K562 (cell line): Measurements from ENCODE around the gene MMP2. TPM values are rescaled to one million over a fixed set of nuclear protein-coding genes. Genes with fewer than 3 reads are reported as not detected.

Experiments used
- ATF1 ChIP-seq, 2 experiments: fragments of 450-650 bp in 1 of 2; IDR thresholded peaks; 2 replicates each; pipeline ENCODE4 v1.6.1; 2016; ENCODE audit warnings: missing compliant biosample characterization in 1 of 2, missing genetic modification characterization in 1 of 2
- CXXC5 ChIP-seq: fragments of 250-450 bp; sonication (Bioruptor Pico); IDR thresholded peaks from 2 replicates; pipeline ENCODE4 v1.8.0; 2022; ENCODE audit warnings: inconsistent platforms, mild to moderate bottlenecking, moderate library complexity
- HMGXB4 ChIP-seq: sonication (generic); formaldehyde crosslinking; IDR thresholded peaks from 2 replicates; pipeline ENCODE4 v1.8.1; 2023; ENCODE audit warnings: mild to moderate bottlenecking, missing genetic modification reagents
- JUNB ChIP-seq: fragments of 450-650 bp; formaldehyde crosslinking; conservative IDR thresholded peaks from 2 replicates; pipeline ENCODE4 v1.4.0; 2020; ENCODE audit warnings: mild to moderate bottlenecking
- POLR2A ChIP-seq: fragments of 450-650 bp; conservative IDR thresholded peaks from 2 replicates; pipeline ENCODE4 v1.6.1; 2016
- RB1 ChIP-seq: fragments of 450-650 bp; IDR thresholded peaks from 2 replicates; pipeline ENCODE4 v1.6.1; 2017; ENCODE audit warnings: low read depth, mild to moderate bottlenecking
- RUNX1 ChIP-seq: sonication (generic); IDR thresholded peaks from 2 replicates; pipeline ENCODE4 v1.6.1; 2016; ENCODE audit warnings: antibody characterized with exemption, low read depth
- SLC30A9 ChIP-seq: fragments of 250-450 bp; sonication (Bioruptor Pico); IDR thresholded peaks from 2 replicates; pipeline ENCODE4 v1.8.0; 2022; ENCODE audit warnings: mild to moderate bottlenecking, moderate library complexity
- SP1 ChIP-seq: sonication (generic); formaldehyde crosslinking; IDR thresholded peaks from 2 replicates; pipeline ENCODE4 v1.8.1; 2022; ENCODE audit warnings: mild to moderate bottlenecking, missing genetic modification reagents
- TBP ChIP-seq: optimal IDR thresholded peaks from 2 replicates; pipeline ENCODE3; 2011; ENCODE audit warnings: low read depth, low read length, improper control_type of control experiment
- ZNF695 ChIP-seq: fragments of 450-650 bp; formaldehyde crosslinking; IDR thresholded peaks from 2 replicates; pipeline ENCODE4 v1.4.0; 2020; ENCODE audit warnings: mild to moderate bottlenecking, moderate library complexity
- ZNF699 ChIP-seq: fragments of 250-450 bp; sonication (Bioruptor Pico); IDR thresholded peaks from 2 replicates; pipeline ENCODE4 v1.8.0; 2021; ENCODE audit warnings: mild to moderate bottlenecking, moderate library complexity; ENCODE audit not compliant: insufficient replicate concordance
- polyA plus RNA-seq, 8 experiments: library from polyadenylated mRNA; depleted of rRNA in 4 of 8; stranded (reverse) in 5 of 8; unstranded in 3 of 8; fragments of >200 nt; fragmentation: Nextera tagmentation in 2 of 8; fragmentation: Illumina TruSeq in 1 of 8; extraction: Ambion mirVana in 2 of 8; extraction: Trizol in 1 of 8; gene quantifications; 2 replicates each; pipeline versions ENCODE4 v1.2.1 to v1.2.3, GENCODE V29; 2011 to 2014; ENCODE audit warnings: inconsistent platforms in 1 of 8, missing spikeins in 1 of 8
- total RNA-seq, 7 experiments: library from RNA; depleted of rRNA in 6 of 7; stranded (reverse); fragments of >200 nt in 6 of 7; fragmentation: Illumina TruSeq in 2 of 7; extraction: Trizol in 2 of 7; gene quantifications; 2 replicates each; pipeline versions ENCODE4 v1.2.1 to v1.2.3, GENCODE V29; 2011 to 2021; ENCODE audit warnings: low replicate concordance in 1 of 7
- TF ChIP-seq, protein P1 (sequence below), 2 experiments: fragments of 450-650 bp; formaldehyde crosslinking in 1 of 2; IDR thresholded peaks; 2 replicates each; pipeline versions ENCODE4 v1.4.0 to v1.6.1; 2014 to 2020; ENCODE audit warnings: mild to moderate bottlenecking in 2 of 2, borderline replicate concordance in 1 of 2, low read depth in 1 of 2
- TF ChIP-seq, protein P2 (sequence below): fragments of 450-650 bp; formaldehyde crosslinking; IDR thresholded peaks from 2 replicates; pipeline ENCODE4 v1.4.0; 2022; ENCODE audit warnings: missing genetic modification characterization

The MMP2 gene
- total and polyA plus RNA-seq, 9 of the 15 experiments (the other 6 are each of a cell fraction or from before 2014, with no cell fraction given), result 0.05 to 0.53 TPM; not detected in 7

- TF ChIP-seq HMGXB4 (CRISPR knock-in tag) (0 out of 2 replicates have a peak, but pooled peaks have one; percentile 42), ATF1 (CRISPR knock-in tag; IDR thresholded peaks at IDR 0.05) (no peak), ATF1 (tag; IDR thresholded peaks at IDR 0.05) (0 out of 2 replicates have a peak, but pooled peaks have one; percentile 10), RUNX1 (no peak), RB1 (0 out of 2 replicates have a peak, but pooled peaks have one; percentile 37), ZNF699 (no peak), JUNB (no peak), CXXC5 (CRISPR knock-in tag) (peak; percentile 53), SLC30A9 (CRISPR knock-in tag) (no peak), SP1 (CRISPR knock-in tag) (peak; percentile 47; the same call in 1 of the 2 replicates), TBP (peak; percentile 29), POLR2A (peak; percentile 61), ZNF695 (CRISPR knock-in tag) (no peak)
- TF ChIP-seq, protein P1, sequence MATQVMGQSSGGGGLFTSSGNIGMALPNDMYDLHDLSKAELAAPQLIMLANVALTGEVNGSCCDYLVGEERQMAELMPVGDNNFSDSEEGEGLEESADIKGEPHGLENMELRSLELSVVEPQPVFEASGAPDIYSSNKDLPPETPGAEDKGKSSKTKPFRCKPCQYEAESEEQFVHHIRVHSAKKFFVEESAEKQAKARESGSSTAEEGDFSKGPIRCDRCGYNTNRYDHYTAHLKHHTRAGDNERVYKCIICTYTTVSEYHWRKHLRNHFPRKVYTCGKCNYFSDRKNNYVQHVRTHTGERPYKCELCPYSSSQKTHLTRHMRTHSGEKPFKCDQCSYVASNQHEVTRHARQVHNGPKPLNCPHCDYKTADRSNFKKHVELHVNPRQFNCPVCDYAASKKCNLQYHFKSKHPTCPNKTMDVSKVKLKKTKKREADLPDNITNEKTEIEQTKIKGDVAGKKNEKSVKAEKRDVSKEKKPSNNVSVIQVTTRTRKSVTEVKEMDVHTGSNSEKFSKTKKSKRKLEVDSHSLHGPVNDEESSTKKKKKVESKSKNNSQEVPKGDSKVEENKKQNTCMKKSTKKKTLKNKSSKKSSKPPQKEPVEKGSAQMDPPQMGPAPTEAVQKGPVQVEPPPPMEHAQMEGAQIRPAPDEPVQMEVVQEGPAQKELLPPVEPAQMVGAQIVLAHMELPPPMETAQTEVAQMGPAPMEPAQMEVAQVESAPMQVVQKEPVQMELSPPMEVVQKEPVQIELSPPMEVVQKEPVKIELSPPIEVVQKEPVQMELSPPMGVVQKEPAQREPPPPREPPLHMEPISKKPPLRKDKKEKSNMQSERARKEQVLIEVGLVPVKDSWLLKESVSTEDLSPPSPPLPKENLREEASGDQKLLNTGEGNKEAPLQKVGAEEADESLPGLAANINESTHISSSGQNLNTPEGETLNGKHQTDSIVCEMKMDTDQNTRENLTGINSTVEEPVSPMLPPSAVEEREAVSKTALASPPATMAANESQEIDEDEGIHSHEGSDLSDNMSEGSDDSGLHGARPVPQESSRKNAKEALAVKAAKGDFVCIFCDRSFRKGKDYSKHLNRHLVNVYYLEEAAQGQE (IDR thresholded peaks at IDR 0.05; ENCODE audit: borderline replicate concordance), result no peak
- TF ChIP-seq, protein P1 (CRISPR knock-in tag; IDR thresholded peaks at IDR 0.05; ENCODE audit: low read depth), result no peak
- TF ChIP-seq, protein P2, sequence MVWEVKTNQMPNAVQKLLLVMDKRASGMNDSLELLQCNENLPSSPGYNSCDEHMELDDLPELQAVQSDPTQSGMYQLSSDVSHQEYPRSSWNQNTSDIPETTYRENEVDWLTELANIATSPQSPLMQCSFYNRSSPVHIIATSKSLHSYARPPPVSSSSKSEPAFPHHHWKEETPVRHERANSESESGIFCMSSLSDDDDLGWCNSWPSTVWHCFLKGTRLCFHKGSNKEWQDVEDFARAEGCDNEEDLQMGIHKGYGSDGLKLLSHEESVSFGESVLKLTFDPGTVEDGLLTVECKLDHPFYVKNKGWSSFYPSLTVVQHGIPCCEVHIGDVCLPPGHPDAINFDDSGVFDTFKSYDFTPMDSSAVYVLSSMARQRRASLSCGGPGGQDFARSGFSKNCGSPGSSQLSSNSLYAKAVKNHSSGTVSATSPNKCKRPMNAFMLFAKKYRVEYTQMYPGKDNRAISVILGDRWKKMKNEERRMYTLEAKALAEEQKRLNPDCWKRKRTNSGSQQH (CRISPR knock-in tag), result peak; percentile 37; the same call in 1 of the 2 replicates
These were observed 30.2 kb downstream of the MMP2 start, which contains the start of gene LPCAT2 (continued) for GRCh38 chr16:55508941-55509931.
